ENCODE measurements around the gene PSG6.
"Not testable (repeated sequence)": the region's sequence is repeated elsewhere in the genome, so short reads cannot be mapped to it uniquely, and the experiment has no call there.

The PSG6 gene

DNA sequence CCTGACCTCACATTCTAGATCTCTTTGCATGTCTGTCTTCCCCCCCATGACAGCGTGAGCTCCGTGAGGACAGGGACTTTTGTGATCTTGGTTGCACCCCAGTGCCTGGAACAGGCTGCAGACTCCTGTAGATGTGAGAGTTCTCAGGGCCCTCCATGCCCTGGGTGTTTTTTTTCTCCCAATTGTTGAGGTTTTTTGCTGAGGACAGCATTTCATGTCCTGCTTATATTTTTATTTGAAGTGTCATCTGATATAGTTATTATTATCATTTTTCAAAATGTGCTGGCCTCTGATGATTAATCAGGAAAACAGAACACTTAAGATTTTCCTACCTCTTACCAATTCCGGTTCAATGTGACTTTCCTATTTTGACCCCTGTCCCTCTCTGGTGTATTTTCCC lies 62.9 kb downstream of the PSG6 start:
- DNase-seq (ENCODE audit: extremely low read depth in 1 of 2, low read depth in 1 of 2), result not testable (repeated sequence)

- DNase-seq (ENCODE audit: extremely low read depth in 1 of 2, low read depth in 1 of 2), result not testable (repeated sequence)
These were observed 64.5 kb downstream of the PSG6 start for GRCh38 chr19:42853231-42853630.

DNA sequence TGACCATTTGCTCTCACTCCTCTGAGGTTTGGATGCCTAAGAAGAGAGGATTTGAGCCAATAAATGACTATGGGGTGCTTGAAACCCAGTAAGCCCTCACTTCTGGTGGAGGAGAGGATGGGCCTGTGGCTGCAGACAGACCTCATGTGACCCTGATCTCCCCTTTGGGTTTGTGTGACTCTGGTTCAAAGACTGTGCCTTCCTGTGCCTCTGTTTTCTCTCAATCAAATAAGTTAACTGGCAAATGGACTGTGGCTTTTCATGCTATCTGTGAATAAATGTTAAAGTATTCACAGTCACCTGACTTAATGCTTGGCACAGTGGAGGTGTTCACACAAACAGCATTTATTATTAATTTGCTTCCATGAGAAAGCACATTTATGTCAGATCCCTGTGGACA lies 64.9 kb downstream of the PSG6 start:
- not testable (repeated sequence) for DNase-seq (ENCODE audit: extremely low read depth in 1 of 2, low read depth in 1 of 2)

Data from activated CD8-positive, alpha-beta memory T cell treated with anti-CD3 and anti-CD28 coated beads for 1 hour (primary cell).